GM23338 (cell line): ENCODE measurements around the gene ZGLP1. TPM values are rescaled to one million over a fixed set of nuclear protein-coding genes. Genes with fewer than 3 reads are reported as not detected.

Source experiments
- ATAC-seq: fragments of 200-7000 bp; cut with Tn5 transposase; 3 replicates; pipeline ENCODE4 v1.9.1; 2020
- DNase-seq: peaks from one replicate; pipeline ENCODE4 v3.0.0-alpha.2; 2015; ENCODE audit warnings: low spot score
- H2AFZ ChIP-seq: fragments of 200-600 bp; sonication (generic); 2 replicates; pipeline ENCODE4 v1.8.0; 2016; ENCODE audit warnings: antibody characterized with exemption, mild to moderate bottlenecking, moderate library complexity
- H3F3A ChIP-seq: fragments of 200-600 bp; sonication (generic); replicated peaks from 2 replicates; pipeline ENCODE4 v1.8.0; 2017; ENCODE audit warnings: antibody characterized with exemption, mixed run types, low read depth
- H3K27ac ChIP-seq: fragments of 200-600 bp; sonication (generic); 2 replicates; pipeline ENCODE4 v1.6.1; 2016; ENCODE audit warnings: low read depth
- H3K27me3 ChIP-seq: fragments of 200-600 bp; sonication (generic); 2 replicates; pipeline ENCODE4 v1.8.0; 2016; ENCODE audit warnings: mild to moderate bottlenecking, mixed run types, moderate library complexity; ENCODE audit not compliant: insufficient read depth
- H3K36me3 ChIP-seq: fragments of 200-600 bp; sonication (generic); 2 replicates; pipeline ENCODE4 v1.8.0; 2016; ENCODE audit warnings: mild to moderate bottlenecking; ENCODE audit not compliant: insufficient read depth
- H3K4me1 ChIP-seq: fragments of 200-600 bp; sonication (generic); 2 replicates; pipeline ENCODE4 v1.8.0; 2016; ENCODE audit warnings: mild to moderate bottlenecking, moderate library complexity; ENCODE audit not compliant: insufficient read depth
- H3K4me2 ChIP-seq: fragments of 200-600 bp; sonication (generic); 2 replicates; pipeline ENCODE4 v1.7.1; 2017; ENCODE audit warnings: mixed run types
- H3K4me3 ChIP-seq: fragments of 200-600 bp; sonication (generic); 2 replicates; pipeline ENCODE4 v1.6.1; 2016; ENCODE audit warnings: mixed run types
- H3K79me2 ChIP-seq: fragments of 200-600 bp; sonication (generic); replicated peaks from 2 replicates; pipeline ENCODE4 v1.8.0; 2017; ENCODE audit warnings: mild to moderate bottlenecking; ENCODE audit not compliant: insufficient read depth
- H3K9me2 ChIP-seq: fragments of 200-600 bp; sonication (generic); 2 replicates; pipeline ENCODE4 v1.8.0; 2017; ENCODE audit not compliant: insufficient read depth
- H4K20me1 ChIP-seq: fragments of 200-600 bp; sonication (generic); replicated peaks from 2 replicates; pipeline ENCODE4 v1.8.0; 2017; ENCODE audit warnings: mild to moderate bottlenecking; ENCODE audit not compliant: insufficient read depth
- H3K27ac Mint-ChIP-seq: 2 replicates; pipeline ENCODE4 v1.8.0; 2020; ENCODE audit warnings: inconsistent platforms, mild to moderate bottlenecking, moderate library complexity, mixed read lengths
- H3K27me3 Mint-ChIP-seq: 3 replicates; pipeline ENCODE4 v1.8.0; 2022; ENCODE audit warnings: low read depth, mild to moderate bottlenecking, moderate library complexity, mixed read lengths, inconsistent platforms; ENCODE audit not compliant: insufficient read depth, poor library complexity
- H3K36me3 Mint-ChIP-seq: 3 replicates; pipeline ENCODE4 v1.8.0; 2021; ENCODE audit warnings: low read depth, mild to moderate bottlenecking, inconsistent platforms, moderate library complexity, mixed read lengths
- H3K4me1 Mint-ChIP-seq: 3 replicates; pipeline ENCODE4 v1.8.0; 2020; ENCODE audit warnings: mild to moderate bottlenecking, inconsistent platforms, mixed read lengths
- H3K4me3 Mint-ChIP-seq: 3 replicates; pipeline ENCODE4 v1.8.0; 2021; ENCODE audit warnings: moderate library complexity, mild to moderate bottlenecking, inconsistent platforms, mixed read lengths
- H3K9me3 Mint-ChIP-seq: 3 replicates; pipeline ENCODE4 v1.8.0; 2020; ENCODE audit warnings: moderate library complexity, mild to moderate bottlenecking, inconsistent platforms, mixed read lengths
- CREB1 ChIP-seq: fragments of 250-450 bp; sonication (Bioruptor Pico); IDR thresholded peaks from 2 replicates; pipeline ENCODE4 v1.5.0; 2020; ENCODE audit warnings: low read depth, mild to moderate bottlenecking, moderate library complexity
- EZH2 ChIP-seq: fragments of 200-600 bp; sonication (generic); IDR thresholded peaks from one replicate; pipeline ENCODE4 v1.8.0; 2017; ENCODE audit warnings: antibody characterized with exemption, mild to moderate bottlenecking, low read depth; ENCODE audit not compliant: unreplicated experiment
- JUNB ChIP-seq: IDR thresholded peaks from one replicate; pipeline ENCODE4 v1.6.1; 2016; ENCODE audit warnings: antibody characterized with exemption; ENCODE audit not compliant: unreplicated experiment
- NANOG ChIP-seq: IDR thresholded peaks from 2 replicates; pipeline ENCODE4 v1.6.1; 2016; ENCODE audit warnings: antibody characterized with exemption, borderline replicate concordance
- POLR2AphosphoS5 ChIP-seq: IDR thresholded peaks from 2 replicates; pipeline ENCODE4 v1.6.1; 2016; ENCODE audit warnings: antibody characterized with exemption, low read depth
- ZNF114 ChIP-seq: fragments of 250-450 bp; sonication (Bioruptor Pico); IDR thresholded peaks from 2 replicates; pipeline ENCODE4 v1.5.0; 2020; ENCODE audit warnings: mild to moderate bottlenecking, moderate library complexity
- ZNF331 ChIP-seq: fragments of 250-450 bp; sonication (Bioruptor Pico); IDR thresholded peaks from 2 replicates; pipeline ENCODE4 v1.5.0; 2020; ENCODE audit warnings: low read depth, mild to moderate bottlenecking, moderate library complexity
- polyA plus RNA-seq: library from polyadenylated mRNA; unstranded; fragments of >200 nt; fragmentation: Nextera tagmentation; extraction: Ambion mirVana; gene quantifications from 2 replicates; pipeline ENCODE4 v1.2.1, GENCODE V29; 2016
- total RNA-seq: library from RNA; depleted of rRNA; stranded (reverse); fragments of >200 nt; shearing (Covaris generic); gene quantifications from 2 replicates; pipeline ENCODE4 v1.2.3, GENCODE V29; 2014
- TF ChIP-seq, protein P1 (sequence below): IDR thresholded peaks from one replicate; pipeline ENCODE4 v1.6.1; 2018; ENCODE audit warnings: antibody characterized with exemption; ENCODE audit not compliant: unreplicated experiment
- TF ChIP-seq, protein P2 (sequence below): fragments of 250-450 bp; sonication (Bioruptor Pico); IDR thresholded peaks from 2 replicates; pipeline ENCODE4 v1.5.0; 2020; ENCODE audit warnings: mild to moderate bottlenecking, moderate library complexity
- TF ChIP-seq, protein P3 (sequence below): IDR thresholded peaks from 2 replicates; pipeline ENCODE4 v1.6.1; 2016; ENCODE audit warnings: antibody characterized with exemption

The ZGLP1 gene
- total and polyA plus RNA-seq, 2 experiments from 2014 or later, result 1.5 to 5.3 TPM

DNA sequence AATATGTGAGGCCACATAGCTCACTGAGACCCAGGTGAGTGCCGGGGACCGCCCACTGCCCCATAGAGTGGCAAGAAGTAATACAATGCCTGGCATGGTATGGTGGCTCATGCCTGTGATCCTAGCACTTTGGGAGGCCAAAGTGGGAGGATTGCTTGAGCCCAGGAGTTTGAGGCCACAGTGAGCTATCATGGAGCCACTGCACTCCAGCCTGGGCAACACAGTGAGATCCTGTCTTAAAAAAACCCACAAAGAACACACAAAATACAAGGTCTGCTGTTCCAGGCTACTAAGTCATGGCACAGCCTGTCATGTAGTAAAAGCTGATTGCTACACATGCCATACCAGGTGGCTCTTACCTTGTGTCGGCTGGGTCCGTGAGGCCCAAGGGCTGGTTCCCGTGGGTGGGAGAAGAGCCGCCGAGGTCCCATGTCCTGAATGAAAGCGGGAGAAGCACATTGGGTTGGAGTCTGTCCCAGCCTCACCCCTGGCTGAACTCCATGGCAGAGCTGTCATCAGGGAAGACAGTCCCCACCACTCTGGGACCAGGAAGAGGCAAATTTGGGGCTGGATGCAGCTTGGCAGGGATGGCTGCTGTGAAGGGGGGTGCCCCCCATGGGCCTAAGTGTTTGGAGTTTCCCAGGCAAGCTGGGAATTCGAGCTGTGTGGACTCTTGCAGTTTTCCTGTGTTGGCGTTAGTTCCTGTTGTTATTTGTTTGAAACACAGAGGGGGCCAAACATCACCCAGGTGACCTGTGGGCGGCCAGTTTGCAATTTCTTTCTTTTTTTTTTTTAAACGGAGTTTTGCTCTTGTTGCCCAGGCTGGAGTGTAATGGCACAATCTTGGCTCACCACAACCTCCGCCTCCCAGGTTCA is 9.4 kb upstream of the ZGLP1 start (continued):
- TF ChIP-seq, protein P1, sequence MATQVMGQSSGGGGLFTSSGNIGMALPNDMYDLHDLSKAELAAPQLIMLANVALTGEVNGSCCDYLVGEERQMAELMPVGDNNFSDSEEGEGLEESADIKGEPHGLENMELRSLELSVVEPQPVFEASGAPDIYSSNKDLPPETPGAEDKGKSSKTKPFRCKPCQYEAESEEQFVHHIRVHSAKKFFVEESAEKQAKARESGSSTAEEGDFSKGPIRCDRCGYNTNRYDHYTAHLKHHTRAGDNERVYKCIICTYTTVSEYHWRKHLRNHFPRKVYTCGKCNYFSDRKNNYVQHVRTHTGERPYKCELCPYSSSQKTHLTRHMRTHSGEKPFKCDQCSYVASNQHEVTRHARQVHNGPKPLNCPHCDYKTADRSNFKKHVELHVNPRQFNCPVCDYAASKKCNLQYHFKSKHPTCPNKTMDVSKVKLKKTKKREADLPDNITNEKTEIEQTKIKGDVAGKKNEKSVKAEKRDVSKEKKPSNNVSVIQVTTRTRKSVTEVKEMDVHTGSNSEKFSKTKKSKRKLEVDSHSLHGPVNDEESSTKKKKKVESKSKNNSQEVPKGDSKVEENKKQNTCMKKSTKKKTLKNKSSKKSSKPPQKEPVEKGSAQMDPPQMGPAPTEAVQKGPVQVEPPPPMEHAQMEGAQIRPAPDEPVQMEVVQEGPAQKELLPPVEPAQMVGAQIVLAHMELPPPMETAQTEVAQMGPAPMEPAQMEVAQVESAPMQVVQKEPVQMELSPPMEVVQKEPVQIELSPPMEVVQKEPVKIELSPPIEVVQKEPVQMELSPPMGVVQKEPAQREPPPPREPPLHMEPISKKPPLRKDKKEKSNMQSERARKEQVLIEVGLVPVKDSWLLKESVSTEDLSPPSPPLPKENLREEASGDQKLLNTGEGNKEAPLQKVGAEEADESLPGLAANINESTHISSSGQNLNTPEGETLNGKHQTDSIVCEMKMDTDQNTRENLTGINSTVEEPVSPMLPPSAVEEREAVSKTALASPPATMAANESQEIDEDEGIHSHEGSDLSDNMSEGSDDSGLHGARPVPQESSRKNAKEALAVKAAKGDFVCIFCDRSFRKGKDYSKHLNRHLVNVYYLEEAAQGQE, result no peak
- no peak for TF ChIP-seq POLR2AphosphoS5
- no peak for TF ChIP-seq ZNF331
- TF ChIP-seq NANOG, result no peak

DNA sequence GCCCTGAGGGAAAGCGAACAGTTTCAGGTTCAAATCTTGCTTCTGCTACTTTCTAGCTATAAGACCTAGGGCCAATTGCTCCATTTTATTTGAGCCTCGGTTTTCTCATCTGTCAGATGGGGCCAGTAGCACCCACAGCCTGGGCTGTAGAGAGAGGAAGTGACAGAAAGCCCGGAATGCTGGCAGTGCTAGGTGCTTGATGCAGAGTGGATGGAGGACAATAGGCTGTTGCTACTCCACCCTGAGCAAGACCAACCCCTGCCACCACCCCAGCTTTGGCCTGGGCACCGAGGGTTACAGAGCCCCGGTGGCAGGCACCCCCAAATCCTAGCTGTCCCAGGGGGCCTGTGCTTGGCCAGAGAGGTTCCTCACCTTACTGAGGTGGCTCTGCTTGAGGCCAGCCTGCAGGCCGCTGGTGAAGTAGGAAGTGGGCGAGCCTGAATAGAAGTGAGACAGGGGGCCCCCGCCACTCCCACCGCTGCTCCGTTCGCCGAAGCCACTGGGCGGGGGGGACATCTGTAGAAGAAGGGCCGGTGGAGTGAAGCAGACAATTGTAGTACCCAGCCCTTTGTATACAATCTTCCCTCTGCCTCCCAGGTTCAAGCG is 8.3 kb upstream of the ZGLP1 start:
- peaks cover 3% of the 10 kb centered on the region; the same call in 1 of the 2 replicates for H4K20me1 ChIP-seq
- peaks cover 35% of the 10 kb centered on the region for H3K36me3 Mint-ChIP-seq
- H3K4me1 ChIP-seq, result peaks cover 12% of the 10 kb centered on the region; the same call in 1 of the 2 replicates
- H3K4me2 ChIP-seq, result no peak overlapping the region
- H3K27me3 ChIP-seq, result no peaks in the 10 kb centered on the region
- H3K9me3 Mint-ChIP-seq, result no peaks in the 10 kb centered on the region
- no peaks in the 10 kb centered on the region for H3K9me2 ChIP-seq
- H3K36me3 ChIP-seq, result peaks cover 10% of the 10 kb centered on the region; the same call in 1 of the 2 replicates
- no peak overlapping the region for H3K27ac ChIP-seq
- H3K79me2 ChIP-seq, result peaks cover 6% of the 10 kb centered on the region
- DNase-seq, result no peak
- H3K4me3 Mint-ChIP-seq, result no peak overlapping the region
- no peak for ATAC-seq
- no peak overlapping the region for H2AFZ ChIP-seq
- no peak overlapping the region for H3K4me3 ChIP-seq
- H3K27me3 Mint-ChIP-seq, result peaks cover 9% of the 10 kb centered on the region
- H3K4me1 Mint-ChIP-seq, result peaks cover 13% of the 10 kb centered on the region; the same call in 2 of the 3 replicates
- H3K27ac Mint-ChIP-seq, result no peak overlapping the region
- peaks cover 12% of the 10 kb centered on the region for H3F3A ChIP-seq
- TF ChIP-seq JUNB (no peak), EZH2 (no peak), ZNF114 (CRISPR knock-in tag) (no peak), CREB1 (CRISPR knock-in tag) (no peak), ZNF331 (no peak), POLR2AphosphoS5 (no peak)
- TF ChIP-seq, protein P2, sequence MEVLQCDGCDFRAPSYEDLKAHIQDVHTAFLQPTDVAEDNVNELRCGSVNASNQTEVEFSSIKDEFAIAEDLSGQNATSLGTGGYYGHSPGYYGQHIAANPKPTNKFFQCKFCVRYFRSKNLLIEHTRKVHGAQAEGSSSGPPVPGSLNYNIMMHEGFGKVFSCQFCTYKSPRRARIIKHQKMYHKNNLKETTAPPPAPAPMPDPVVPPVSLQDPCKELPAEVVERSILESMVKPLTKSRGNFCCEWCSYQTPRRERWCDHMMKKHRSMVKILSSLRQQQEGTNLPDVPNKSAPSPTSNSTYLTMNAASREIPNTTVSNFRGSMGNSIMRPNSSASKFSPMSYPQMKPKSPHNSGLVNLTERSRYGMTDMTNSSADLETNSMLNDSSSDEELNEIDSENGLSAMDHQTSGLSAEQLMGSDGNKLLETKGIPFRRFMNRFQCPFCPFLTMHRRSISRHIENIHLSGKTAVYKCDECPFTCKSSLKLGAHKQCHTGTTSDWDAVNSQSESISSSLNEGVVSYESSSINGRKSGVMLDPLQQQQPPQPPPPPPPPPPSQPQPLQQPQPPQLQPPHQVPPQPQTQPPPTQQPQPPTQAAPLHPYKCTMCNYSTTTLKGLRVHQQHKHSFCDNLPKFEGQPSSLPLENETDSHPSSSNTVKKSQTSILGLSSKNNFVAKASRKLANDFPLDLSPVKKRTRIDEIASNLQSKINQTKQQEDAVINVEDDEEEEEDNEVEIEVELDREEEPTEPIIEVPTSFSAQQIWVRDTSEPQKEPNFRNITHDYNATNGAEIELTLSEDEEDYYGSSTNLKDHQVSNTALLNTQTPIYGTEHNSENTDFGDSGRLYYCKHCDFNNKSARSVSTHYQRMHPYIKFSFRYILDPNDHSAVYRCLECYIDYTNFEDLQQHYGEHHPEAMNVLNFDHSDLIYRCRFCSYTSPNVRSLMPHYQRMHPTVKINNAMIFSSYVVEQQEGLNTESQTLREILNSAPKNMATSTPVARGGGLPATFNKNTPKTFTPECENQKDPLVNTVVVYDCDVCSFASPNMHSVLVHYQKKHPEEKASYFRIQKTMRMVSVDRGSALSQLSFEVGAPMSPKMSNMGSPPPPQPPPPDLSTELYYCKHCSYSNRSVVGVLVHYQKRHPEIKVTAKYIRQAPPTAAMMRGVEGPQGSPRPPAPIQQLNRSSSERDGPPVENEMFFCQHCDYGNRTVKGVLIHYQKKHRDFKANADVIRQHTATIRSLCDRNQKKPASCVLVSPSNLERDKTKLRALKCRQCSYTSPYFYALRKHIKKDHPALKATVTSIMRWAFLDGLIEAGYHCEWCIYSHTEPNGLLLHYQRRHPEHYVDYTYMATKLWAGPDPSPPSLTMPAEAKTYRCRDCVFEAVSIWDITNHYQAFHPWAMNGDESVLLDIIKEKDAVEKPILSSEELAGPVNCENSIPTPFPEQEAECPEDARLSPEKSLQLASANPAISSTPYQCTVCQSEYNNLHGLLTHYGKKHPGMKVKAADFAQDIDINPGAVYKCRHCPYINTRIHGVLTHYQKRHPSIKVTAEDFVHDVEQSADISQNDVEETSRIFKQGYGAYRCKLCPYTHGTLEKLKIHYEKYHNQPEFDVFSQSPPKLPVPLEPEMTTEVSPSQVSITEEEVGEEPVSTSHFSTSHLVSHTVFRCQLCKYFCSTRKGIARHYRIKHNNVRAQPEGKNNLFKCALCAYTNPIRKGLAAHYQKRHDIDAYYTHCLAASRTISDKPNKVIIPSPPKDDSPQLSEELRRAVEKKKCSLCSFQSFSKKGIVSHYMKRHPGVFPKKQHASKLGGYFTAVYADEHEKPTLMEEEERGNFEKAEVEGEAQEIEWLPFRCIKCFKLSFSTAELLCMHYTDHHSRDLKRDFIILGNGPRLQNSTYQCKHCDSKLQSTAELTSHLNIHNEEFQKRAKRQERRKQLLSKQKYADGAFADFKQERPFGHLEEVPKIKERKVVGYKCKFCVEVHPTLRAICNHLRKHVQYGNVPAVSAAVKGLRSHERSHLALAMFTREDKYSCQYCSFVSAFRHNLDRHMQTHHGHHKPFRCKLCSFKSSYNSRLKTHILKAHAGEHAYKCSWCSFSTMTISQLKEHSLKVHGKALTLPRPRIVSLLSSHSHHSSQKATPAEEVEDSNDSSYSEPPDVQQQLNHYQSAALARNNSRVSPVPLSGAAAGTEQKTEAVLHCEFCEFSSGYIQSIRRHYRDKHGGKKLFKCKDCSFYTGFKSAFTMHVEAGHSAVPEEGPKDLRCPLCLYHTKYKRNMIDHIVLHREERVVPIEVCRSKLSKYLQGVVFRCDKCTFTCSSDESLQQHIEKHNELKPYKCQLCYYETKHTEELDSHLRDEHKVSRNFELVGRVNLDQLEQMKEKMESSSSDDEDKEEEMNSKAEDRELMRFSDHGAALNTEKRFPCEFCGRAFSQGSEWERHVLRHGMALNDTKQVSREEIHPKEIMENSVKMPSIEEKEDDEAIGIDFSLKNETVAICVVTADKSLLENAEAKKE (CRISPR knock-in tag), result no peak
- TF ChIP-seq, protein P3, sequence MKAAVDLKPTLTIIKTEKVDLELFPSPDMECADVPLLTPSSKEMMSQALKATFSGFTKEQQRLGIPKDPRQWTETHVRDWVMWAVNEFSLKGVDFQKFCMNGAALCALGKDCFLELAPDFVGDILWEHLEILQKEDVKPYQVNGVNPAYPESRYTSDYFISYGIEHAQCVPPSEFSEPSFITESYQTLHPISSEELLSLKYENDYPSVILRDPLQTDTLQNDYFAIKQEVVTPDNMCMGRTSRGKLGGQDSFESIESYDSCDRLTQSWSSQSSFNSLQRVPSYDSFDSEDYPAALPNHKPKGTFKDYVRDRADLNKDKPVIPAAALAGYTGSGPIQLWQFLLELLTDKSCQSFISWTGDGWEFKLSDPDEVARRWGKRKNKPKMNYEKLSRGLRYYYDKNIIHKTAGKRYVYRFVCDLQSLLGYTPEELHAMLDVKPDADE, result no peak
